NCI-H146 (cell line): ENCODE measurements around the gene SLC9C2.
"Not testable (repeated sequence)": the region's sequence is repeated elsewhere in the genome, so short reads cannot be mapped to it uniquely, and the experiment has no call there.

Experiments used
- DNase-seq: peaks from one replicate; lab custom pipeline; 2025; lab: John Stamatoyannopoulos, UW

SLC9C2 gene

DNA sequence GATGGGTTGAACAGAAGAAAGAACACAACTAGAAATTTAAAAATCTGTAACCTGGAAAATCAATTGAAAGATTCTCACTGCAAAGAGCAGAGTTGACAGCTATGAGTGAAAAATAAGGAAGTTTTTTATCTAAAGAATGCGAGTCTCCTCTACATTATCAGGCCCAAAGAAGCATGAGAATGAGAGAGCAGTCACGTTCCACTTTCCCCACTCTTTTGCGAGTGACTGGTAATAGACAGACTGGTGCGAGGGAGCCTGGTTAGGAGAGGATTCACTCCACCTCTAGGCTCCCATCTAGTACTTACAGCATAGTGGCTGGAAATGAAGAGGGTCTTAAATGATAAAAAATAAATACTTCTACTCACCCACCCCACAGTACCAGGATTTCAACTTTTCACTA, 73.8 kb downstream of the SLC9C2 start:
- DNase-seq, result no peak

DNA sequence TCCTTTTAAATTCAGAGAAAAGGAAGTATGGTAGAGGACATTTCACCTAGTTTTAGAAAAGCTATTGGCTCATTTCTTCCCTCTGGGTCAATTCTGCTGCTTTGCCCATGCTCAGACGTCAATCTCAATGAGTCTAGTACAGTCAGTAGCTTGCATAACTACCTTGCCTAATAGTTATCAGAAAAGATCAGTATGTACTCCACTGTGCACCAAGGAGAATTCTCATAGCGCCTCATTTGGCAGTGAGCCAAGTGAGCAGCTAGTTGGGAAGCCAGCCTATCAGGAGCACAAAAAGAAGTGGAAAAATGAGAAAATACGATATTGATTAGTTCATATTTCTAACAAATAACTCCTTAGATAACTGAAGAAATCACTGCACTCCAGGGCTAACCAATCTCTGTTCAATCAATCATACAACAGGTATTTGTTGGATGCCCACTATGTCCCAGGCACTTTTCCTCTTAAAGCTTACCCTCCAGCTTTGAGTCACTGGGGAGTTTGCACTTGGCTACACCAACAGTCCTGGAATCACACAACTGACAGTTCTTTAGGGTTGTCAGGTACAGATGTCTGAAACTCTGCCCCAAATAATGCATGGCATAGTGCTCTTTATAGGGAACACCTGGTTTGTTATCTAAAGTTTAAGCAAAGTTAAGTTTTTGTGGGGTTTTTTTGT, 75.6 kb downstream of the SLC9C2 start:
- DNase-seq, result no peak

DNA sequence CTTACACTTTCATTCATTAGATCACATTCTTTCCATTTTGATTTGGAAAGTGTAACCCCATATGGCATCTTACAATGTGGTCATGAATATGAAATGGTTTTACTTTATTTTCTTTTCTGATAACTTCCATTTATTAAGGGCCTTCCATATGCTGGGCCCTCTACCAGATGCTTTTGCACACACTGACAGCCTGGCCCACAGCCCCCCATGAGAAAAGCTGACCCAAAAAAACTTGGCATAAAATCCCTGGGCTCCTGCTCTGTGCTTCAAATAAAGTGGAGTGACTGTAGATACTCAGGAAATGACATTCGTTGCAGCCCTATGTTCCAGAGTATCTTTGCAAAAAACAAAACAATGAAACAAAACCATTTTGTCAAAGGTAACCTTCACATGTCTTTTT, 76.9 kb downstream of the SLC9C2 start:
- DNase-seq, result no peak

DNA sequence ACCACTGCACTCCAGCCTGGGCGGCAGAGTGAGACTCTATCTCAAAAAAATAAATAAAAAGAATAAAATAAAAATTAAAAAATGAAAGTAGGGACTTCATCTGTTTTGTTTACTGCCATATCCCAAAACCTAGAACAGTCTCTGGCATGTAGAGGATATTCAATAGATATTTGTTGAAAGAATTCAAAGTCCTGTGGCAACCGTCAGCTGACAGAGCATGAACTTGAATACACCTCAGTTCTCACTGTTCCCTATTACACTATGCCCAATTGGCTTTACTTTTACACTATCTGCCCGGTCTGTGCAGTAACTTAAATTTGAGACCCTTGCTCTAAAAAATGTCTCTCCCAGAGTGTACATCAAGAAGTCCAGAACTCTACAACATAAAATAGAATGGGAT, 79.5 kb downstream of the SLC9C2 start:
- DNase-seq, result no peak

DNA sequence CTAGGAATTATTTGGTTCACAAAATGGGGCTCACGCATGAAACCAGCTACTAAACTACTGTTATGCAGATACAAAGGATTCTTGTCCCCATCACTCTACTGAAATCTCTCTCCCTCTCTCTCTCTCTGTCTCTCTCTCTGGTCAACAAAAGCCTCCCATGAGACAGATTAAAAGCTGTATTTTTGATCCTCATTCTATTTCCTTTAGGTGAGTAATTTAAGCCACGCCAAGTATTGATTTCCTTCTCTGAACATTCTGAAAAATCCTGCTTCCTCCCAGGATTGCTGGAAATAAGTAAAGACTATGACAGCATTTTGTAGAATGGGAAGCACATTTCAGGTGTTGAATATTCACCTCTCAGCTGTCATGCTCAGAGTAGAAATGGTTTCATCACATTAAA, 82.1 kb downstream of the SLC9C2 start:
- no peak for DNase-seq

DNA sequence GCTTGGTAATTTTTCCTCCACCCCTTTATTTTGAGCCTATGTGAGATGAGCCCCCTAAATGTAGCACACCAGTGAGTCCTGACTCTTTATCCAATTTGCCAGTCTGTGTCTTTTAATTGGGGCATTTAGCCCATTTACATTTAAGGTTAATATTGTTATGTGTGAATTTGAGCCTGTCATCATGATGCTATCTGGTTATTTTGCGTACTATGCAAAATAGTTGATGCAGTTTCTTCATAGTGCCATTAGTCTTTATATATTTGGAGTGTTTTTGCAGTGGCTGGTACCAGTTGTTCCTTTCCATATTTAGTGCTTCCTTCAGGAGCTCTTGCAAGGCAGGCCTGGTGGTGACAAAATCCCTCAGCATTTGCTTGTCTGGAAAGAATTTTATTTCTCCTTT, 88.4 kb downstream of the SLC9C2 start:
- DNase-seq, result not testable (repeated sequence)

DNA sequence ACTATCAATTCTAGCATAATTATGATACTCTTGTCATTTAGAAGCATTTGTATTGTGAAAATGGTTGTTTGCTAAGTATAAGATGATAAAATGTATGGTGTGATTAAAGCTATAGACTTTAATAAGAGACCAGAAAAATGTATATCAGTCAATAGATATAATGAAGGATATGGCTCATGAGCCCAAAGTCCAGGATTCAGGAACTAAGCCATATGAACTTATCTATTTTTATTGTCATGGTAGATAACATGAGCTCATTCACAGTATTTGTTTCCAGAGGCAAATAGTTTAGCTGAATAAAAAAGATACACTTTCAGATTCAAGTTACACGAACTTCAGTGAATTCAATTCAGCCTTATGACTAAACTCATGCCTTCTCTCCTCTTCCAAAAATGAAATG, 93.1 kb downstream of the SLC9C2 start:
- DNase-seq, result no peak

DNA sequence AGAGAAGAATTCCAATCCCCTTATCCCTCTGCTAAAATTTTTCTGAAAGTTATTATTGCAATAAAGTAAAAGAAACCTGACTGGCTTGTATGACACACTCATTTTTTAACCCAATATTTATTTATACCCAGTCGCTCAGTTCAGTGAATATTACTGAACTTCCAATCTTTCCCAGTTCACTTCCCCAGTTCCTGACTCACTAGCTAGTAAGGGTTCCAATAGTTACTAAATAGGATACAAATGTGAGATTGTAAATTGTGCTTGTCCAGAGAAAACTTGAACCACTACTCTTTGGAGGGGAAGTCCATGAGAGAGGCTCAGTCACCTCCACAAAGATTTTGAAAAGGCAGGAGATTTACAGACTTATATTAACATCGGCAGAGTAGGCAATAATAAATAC, 94.3 kb downstream of the SLC9C2 start:
- no peak for DNase-seq

DNA sequence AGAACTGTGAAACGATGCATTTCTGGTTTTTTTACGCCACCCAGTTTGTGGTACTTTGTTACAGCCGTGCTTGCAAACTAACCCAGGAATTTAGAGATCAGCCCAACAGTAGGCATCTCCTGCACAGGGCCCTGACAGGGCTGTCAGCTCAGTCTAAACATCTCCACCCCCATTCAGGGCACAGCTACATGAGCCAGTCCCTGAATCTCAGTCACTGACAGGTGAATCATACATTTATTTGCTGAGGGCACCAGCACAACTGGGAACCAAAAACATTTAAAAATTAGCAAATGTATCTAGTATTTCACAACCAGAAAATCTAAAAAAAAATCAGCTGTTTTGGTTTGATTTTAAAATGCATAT, 95.0 kb downstream of the SLC9C2 start:
- DNase-seq, result no peak

DNA sequence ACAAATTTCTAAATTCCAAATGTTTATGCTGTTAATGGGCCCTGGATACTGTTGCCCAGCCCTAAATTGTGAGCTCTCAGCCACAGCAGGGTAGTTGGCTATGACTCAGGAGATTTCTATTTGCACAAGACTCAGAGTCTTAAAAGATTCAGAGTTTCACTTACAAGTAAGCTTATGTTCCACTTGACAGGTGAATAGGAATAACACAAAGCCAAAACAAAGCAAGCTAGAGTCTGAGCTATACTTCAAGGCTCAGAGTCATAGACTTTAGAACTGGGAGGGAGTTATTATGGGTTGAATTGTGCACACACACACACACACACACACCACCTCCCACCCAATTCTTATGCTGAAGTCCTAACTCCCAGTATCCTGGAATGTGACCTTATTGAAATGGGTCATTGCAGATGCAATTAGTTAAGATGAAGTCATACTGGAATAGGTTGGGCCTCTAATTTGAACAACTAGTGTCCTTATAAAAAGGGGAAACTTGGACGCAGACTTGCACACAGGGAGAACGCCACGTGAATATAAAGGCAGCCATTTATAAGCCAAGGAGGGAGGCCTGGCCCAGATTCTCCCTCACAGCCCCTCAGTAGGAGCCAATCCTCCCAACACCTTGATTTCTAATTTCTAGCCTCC, 95.5 kb downstream of the SLC9C2 start:
- no peak for DNase-seq

DNA sequence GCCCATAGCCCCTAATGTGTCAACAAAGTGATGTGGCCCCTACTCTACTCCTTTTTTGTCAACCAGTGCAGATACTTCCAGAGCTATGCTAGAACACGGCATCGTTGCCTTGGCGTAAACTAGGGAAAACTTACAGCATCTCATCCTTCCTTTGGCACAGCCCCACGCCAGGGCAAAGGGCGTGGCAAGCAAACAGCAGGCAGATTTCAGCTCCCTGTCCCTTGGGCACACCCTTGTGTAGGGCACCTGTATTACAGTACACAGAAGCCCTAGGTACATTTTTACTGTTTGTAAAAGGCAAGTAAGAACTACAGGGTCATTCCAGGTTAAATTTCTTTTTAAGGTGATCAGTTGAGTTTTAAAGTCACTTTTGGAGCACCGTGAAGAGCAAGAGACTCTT, 96.4 kb downstream of the SLC9C2 start:
- DNase-seq, result no peak

DNA sequence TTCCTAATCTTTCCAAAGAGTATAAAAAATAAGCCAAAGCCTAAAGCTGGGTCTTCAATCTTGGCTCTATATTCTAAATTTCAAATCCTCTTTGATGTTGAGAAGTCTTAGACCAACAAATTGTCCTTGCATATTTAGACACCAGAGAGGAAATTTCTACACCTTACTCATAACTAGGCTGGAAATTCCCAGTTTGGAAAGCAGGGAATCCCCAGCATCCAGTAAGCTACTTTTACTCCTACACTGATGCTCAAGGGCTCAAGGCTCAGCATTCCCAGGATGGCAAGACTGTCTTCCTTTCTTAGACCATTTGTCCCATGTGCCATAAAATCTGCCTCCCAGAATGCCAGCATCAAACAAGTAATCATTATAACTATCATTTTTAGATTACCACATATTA, 97.5 kb downstream of the SLC9C2 start:
- no peak for DNase-seq

DNA sequence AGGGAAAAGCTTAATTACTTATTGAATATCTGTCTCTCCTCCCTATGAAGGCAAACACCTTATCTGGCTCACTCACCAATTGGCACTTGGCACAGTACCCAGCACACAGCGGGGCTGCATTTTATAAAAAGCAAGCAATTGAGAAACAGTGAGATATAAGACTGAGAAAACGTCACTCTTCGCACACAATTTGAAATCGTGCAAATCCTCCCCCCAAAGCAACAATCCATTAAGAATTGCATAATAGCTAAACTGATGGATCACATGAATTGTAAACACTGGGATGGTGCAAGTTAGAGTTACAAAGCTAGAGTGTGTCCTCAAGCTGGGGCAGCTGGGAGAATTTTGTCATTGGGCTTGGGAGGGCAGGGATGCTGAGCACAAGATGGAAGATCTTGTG, 98.6 kb downstream of the SLC9C2 start:
- peak; percentile 44 for DNase-seq

DNA sequence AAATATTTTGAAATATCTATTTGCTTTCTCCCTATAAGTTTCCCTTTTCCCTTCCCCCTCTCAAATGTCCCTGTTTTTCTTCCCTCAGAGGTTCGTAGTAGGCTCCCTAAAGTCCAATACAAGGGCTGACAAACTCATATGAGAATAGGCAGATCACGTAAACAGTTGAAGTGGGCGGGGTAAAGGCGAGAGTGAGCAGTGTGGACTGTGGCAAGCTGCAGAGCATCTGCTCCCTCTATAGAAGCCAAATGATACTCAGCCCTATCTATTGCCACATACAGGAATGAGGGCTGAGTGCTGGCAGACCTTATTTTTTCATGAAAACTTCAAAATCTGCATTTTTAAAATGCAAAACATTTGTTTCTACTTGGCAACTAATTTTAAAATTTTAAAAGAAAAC, 99.5 kb downstream of the SLC9C2 start:
- DNase-seq, result no peak

DNA sequence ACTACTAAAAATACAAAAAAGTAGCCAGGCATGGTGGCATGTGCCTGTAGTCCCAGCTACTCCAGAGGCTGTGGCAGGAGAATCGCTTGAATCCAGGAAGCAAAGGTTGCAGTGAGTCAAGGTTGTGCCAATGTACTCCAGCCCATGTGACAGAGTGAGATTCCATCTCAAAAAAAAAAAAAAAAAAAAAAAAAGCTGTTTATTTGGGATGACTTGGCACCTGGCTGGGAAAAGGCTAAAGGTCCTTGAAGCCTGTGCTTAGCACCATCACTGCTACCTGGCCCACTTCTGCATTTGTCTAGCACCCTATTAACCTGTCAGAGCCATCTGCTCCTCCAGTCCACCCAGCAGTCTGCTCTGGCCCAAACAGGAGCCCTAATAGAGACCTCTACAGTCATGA, 100.8 kb downstream of the SLC9C2 start:
- DNase-seq, result no peak

DNA sequence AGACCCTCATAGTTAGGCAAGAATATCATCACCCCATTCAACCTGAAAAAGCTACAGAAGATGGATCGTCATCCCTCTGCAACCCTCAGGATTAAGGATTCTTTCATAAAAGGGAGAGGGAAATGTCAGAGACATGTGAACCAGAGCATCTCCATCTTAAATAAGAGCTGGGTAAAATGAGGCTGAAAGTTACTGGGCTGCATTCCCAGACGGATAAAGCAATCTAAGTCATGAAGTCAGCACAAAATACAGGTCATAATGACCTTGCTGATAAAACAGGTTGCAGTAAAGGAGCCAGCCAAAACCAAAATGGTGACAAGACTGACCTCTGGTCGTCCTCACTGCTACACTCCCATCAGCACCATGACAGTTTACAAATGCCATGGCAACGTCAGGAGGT, 103.1 kb downstream of the SLC9C2 start:
- DNase-seq, result no peak

DNA sequence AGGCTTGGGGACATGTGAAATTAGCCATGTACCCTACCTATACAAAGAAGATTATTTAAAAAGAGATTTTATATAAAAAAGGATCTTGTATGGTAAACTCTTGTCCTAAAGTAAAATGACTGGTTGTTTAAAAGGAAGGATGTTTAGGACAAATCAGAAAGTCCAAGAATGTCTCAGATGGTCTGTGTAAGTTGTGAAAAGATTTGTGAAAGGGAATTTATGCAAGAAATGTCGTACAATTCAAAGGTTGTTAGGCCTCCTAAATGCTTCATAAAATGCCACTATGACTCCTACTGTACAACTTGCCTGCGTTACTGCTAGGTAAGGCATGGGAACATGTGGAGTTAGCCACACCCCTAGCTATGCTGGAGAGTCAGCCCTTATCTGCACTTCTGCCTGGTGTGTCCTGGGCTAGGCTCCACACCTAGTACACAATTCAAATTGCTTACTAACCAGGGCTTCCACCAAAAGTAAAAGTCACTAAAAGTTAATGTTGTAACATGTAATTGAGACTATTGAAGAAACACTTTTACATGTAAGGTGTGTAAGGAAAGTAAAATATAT, 106.0 kb downstream of the SLC9C2 start:
- no peak for DNase-seq

DNA sequence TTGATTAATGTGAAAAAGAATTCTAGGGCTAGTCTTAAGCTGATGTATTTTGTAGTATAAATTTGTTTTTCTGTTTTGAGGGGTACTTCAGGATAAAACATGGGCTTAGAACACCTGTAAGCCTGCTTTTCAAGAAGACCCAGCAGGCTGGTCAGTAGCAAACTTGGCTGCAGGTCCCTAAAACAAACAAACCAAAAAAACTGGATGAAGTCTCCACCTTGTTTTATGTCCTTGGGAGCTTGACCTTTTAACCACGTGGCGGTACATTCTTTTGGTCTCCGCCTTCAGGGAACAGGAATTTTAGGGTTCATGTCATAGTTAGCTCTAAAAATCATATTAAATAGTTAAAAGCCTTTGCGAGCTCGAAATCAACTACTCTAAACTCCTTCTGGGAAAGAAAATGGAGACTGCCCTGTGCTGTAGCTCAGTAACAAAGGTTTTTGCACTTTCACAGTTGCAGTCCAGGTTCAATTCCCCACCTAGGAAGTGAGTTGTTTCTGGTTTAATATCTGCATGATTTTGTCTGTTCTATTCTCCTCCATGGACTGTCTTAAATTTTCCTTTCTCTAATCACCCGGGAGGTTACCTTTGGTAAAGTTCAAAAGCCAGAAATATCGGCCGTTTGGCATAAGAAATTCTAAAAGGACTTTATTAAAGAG, 107.1 kb downstream of the SLC9C2 start:
- DNase-seq, result no peak

DNA sequence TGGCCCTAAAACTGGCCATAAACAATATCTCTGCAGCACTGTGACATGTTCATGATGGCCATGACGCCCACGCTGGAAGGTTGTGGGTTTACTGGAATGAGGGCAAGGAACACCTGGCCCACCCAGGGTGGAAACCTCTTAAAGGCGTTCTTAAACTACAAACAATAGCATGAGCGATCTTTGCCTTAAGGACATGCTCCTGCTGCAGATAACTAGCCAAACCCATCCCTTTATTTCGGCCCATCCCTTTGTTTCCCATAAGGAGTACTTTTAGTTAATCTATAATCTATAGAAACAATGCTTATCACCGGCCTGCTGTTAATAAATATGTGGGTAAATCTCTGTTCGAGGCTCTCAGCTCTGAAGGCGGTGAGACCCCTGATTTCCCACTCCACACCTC, 109.7 kb downstream of the SLC9C2 start:
- not testable (repeated sequence) for DNase-seq

DNA sequence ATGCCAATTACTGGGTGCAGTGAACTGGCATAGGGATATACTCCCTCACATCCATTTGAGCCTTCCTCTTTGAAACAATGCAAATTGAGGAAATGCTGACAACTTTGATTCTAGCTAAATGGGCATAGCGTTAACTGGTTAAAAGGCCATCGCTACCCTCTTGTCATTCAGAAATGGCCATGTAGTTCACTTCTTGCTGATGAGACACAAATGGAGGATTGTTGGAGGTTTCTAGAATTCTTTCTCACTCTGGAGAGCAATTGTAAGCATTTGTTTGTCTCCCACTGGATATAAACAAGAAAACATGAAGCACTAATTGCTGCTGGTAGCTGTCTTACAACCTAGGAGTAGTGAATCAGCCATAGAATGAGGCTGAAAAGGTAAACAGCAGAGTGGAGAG, 111.4 kb downstream of the SLC9C2 start:
- no peak for DNase-seq

DNA sequence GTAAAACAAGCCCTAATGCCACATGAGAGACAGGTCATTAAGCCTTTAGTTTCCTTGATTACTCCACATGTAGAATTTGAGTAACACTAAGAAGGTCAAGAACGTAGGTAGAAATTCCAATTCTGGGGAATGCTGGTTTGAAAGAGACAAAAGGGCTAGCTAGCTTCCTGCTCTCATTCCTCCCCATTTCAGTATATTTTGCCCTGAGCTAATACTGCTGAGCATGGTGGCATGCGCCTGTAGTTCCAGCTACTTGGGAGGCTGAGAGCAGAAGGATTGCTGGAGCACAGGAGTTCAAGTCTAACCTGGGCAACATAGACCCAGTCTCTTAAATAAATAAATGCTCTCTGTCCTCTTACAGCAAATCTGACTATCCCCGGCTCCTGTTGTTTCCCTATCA, 112.9 kb downstream of the SLC9C2 start:
- DNase-seq, result no peak

DNA sequence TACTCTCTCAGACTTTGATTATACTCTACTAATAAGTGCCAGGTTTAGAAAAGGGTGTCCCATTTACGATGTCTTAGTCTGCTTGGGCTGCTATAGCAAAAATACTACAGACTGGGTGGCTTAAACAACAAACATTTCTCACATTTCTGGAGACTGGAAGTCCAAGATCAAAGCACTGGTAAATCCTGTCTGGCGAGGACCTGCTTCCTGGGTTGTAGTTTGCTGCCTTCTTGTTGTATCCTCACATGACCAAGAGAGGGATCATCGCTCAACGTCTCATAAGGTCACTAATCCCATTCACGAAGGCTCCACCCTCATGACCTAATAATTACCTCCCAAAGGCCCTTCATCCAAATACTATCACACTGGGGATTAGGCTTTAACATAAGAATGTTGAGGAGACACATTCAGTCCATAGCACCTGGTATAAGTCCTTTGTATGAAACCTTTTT, 113.7 kb downstream of the SLC9C2 start:
- no peak for DNase-seq

DNA sequence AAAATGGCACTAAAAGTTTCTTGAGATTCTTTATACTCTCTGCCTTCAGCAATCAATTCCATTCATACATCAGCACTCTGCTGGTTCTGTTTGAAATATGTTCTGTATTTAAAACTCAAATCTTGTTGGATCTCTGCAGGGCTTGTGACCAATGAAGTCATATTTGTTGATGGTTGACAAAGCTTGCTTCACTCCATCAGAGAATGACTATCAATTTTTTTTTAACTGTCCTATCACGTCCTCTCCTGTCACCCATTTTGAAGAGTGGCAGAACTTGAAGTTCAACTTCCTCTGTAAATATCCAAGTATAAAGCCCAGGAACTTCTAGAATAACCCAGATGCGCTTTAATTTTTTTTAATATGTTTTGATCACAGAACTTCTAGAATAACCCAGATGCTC, 114.9 kb downstream of the SLC9C2 start:
- no peak for DNase-seq
